Stimulated activated CD8-positive, alpha-beta memory T cell treated with anti-CD3 and anti-CD28 coated beads, Interleukin-4, amount 100 ng/mL, for 24 hours (primary cell): ENCODE results near the gene ABCC4.

Source experiments
- DNase-seq: peaks from one replicate; pipeline ENCODE4 v3.0.0-alpha.2; 2020; ENCODE audit warnings: low read depth

Gene ABCC4

GRCh38 chr13:94987869-94988268, 313.4 kb downstream of the ABCC4 start:
- DNase-seq = no peak

- DNase-seq = no peak
These were observed 314.2 kb downstream of the ABCC4 start for GRCh38 chr13:94987081-94987480.

DNA sequence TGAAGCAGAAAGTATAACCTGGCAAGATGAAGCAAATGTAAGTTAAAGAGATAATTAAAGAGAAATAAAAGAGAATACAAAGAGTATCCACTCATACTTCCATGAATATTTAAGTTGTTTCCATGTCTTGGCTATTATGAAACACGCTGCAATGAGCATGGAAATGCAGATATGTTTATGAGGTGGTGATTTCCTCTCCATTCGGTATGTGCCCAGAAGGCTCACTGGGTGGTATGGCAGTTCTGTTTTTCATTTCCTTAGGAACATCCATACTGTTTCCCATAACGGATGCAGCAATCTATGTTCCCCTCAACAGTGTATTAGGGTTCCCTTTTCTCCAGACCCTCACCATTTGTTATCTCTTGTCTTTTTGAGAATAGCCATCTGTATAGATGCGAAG, 316.3 kb downstream of the ABCC4 start:
- no peak for DNase-seq

DNA sequence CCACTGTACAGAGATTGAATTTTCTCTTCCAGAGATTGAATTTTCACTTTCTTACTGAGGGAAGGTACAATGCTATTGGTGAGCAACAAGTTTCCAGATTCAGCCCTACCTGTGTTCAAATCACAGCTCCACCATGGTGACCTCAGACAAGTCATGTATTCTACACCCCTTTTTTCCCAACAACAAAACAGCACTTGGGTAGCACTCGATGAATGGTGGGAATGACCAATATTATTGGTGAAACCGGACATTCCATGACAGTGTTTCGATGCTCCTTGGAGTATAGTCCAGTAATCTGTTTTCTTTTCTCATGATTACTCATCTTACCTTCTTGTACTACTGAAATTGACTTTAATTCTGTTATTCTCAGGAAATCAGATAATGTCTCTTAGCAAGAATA, 322.7 kb downstream of the ABCC4 start:
- DNase-seq = no peak

DNA sequence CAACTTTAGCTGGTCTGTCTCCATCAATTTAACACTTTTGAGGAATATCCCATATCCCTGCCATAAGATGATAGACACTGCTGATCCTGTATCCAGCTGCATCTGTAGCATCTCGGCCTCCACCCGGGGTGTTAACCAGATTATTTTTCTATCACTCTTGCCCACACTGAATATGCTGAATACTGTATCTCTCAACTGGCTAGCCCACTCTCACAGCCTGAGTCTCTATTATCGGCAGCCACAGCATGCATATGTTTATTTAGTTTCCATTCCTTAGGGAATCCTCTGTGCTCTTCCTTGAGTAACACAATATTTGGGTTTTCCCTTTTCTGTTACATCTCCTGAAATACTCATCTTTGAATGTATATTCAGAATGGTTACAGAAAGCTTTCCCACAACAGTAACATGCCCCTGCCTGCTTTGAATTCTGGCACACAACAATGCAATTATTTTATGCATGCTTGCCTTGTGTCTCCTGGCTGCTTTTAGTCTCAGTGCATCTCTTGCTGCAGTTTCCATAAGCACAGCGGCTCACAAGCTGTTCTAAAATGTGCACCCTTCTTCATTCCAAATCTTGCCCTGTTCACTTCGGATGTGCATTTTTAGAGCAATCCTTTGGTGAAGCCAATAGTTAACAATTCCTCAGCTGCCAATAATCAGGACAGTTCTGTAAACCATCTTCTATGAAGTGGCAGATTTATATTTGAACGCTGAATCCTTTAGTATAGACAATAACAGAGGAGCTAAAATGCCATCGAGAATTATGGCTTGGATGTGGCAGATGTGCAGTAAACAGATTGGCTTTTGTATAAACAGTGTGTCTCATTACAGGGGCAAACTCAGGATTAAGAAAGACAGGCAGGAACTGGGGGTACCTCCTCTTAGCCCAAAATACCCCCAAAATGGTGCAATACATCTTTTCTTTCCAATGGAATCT, 327.0 kb downstream of the ABCC4 start:
- no peak for DNase-seq

DNA sequence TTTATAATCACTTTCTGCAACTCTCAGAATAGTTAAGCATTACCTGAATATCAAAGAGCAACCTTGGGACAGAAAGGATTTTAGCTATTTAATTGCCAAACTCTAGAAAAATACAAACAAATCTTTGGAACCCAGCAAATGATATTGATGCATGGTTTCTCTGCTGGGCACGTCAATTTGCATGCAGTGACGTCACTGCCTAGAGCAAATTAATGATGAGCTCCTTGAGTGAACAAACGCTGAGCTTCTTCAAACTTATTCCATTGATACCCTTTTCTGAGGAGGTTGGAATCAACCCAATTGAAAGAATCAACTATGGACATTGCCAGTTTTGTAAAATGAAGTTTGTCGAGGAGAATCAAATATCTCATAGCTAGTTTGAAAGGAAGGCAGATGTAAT, 329.0 kb downstream of the ABCC4 start:
- no peak for DNase-seq
